DMS53 treated with DMSO at 0.1 percent for 48 hours (cell line): ENCODE measurements around the gene ADD1.

ENCODE experiments used
- DNase-seq: peaks from one replicate; lab custom pipeline; 2025; ENCODE audit not compliant: unreplicated experiment; lab: John Stamatoyannopoulos, UW

The ADD1 gene

DNA sequence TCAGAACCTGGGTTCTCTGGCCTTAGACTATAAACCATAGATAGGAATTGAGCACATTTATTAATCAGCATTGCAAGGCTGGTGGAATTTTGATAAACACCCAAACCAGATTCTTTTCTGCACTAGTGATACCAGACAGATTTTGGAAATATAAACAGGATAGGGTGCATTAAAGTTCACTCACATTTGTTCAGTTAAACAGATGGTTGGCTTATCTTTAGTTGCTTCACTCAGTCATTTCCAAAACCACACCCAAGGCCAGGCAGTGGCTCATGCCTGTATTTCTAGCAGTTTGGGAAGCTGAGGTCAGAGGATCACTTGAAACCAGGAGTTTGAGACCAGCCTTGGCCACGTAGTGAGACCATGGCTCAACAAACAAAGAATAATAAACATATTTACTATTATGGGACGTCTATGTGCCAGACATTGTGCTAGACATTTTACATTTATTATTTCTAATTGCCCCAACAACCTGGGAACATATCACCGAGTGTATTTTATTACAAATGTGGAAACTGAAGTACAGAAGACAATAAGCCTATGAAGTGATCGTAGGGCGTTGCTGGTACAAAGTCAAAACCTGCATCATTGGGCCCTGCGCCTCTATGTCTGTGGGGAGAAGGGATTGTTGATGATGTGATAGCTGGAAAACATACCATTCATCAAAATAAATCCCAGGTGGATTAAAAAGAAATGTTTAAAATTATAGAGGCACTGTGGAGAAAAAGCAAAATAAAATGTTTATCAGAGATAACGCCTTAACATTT, 15.0 kb downstream of the ADD1 start:
- no peak for DNase-seq

GRCh38 chr4:2859514-2859913, 15.9 kb downstream of the ADD1 start:
- no peak for DNase-seq

- DNase-seq: no peak
Measured at GRCh38 chr4:2860391-2861348, 17.0 kb downstream of the ADD1 start.

DNA sequence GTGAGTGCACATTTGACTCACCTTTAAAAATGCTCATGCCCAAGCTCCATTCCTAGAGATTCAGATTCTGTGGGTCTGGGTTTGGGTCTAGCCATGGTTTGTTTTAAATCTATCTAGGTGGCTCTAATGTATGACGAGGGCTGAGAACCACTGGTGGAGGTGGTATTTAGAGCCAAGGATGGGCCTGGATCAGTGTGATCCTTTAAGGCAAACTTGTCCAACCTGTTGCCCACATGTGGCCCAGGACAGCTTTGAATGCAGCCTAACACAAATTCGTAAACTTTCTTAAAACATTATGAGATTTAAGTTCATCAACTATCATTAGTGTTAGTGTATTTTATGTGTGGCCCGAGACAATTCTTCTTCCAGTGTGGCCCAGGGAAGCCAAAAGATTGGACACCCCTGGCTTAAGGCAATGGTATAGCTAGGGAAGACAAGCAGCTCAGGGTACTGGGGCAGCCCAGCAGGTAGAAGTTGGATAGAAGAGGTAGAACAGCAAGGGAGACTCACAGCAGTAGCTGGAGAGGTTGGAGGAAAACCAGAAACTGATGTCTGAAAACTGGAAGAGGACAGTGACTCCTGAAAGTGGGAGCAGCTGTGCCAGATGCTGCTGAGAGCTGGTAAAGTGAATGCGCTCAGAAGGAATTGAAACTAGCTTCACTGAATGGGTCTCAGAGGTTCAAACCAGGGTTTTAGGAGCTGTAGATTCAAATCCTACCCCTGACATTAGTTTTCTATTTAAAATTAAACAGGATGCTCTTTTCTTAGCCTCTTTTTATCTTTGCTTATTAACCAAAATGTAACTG, 18.2 kb downstream of the ADD1 start:
- DNase-seq: no peak

GRCh38 chr4:2862528-2862927, 18.9 kb downstream of the ADD1 start:
- DNase-seq: peak; percentile 87

- no peak for DNase-seq
Measured at GRCh38 chr4:2863649-2864048, 20.0 kb downstream of the ADD1 start.

DNA sequence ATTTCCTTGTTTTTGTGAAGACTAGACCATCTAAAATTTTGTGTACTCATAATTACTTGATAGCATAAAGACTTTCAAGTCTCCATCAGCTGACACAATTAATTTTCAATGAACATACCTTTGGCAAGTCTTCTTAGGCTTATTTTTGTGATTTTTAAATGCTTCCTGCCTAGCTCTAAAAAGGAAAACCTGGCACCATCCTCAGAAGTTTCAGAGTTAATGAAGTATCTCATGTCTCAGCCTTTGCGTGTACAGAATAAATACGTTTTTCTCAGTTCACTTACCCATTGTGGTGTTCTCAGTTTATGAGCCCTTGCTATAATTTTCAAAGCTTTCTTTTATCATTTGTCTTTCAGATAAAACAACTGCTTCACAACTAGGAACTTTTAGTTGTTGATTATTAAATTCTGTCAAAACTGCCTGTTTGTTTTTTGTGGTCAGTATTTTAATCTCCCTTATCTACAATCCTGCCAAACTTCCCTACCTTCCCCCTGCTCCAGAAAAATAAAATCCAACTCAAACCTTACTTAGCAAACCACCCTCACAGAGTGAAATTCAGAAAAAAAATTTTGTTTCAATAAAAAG, 21.6 kb downstream of the ADD1 start:
- no peak for DNase-seq

- no peak for DNase-seq
Measured at GRCh38 chr4:2866160-2866861, 22.7 kb downstream of the ADD1 start.

DNA sequence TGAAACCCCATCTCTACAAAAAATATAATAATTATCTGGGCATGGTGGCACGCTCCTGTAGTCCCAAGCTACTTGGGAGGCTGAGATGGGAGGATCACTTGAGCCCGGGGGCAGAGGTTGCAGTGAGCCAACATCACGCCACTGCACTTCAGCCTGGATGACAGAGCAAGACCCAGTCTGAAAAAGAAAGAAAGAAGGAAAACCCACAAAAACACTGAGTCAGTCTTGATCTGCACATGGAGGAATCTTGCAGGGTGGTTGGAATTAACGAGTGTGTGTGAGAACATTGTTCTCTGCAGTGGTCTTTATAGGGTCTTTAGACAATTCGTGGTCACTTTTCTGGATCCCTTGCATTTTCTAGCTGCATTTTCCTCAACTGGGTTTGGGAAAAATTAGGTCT, 23.2 kb downstream of the ADD1 start:
- no peak for DNase-seq

DNA sequence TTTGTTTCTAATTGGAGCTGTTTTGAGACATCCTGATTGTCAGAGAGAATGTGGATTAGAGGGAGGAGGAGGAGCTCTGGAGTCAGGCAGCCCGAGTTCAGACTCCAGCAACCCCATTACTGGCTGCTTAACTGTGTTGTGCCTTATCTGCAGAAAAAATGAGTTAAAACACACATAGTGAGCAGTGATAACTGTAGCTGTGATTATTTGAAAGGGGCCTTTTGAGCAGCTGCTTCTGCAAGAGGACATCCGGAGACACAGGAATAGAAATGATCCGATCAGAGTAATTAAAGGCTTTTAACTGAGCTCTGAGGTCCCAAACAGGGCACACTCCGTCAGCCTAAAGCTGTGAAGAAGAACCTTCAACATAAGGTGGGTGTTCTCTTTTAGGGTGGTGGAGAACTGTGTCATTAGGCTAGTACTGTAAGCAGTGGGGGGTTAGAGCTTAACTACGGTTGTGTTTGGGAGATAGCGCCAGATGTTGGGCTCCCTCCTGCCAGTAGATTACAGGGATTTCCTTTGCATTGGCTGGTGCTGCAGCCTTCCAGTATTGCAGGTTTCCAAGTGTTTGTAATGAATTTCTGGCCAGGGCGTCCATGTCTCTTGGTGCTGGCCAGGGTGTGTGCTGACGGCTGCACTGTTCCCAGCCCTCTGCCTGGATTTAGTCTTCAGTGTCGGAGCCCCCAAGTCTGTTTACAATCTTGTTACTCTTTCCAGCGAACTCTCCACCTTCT, 24.3 kb downstream of the ADD1 start:
- DNase-seq: no peak

DNA sequence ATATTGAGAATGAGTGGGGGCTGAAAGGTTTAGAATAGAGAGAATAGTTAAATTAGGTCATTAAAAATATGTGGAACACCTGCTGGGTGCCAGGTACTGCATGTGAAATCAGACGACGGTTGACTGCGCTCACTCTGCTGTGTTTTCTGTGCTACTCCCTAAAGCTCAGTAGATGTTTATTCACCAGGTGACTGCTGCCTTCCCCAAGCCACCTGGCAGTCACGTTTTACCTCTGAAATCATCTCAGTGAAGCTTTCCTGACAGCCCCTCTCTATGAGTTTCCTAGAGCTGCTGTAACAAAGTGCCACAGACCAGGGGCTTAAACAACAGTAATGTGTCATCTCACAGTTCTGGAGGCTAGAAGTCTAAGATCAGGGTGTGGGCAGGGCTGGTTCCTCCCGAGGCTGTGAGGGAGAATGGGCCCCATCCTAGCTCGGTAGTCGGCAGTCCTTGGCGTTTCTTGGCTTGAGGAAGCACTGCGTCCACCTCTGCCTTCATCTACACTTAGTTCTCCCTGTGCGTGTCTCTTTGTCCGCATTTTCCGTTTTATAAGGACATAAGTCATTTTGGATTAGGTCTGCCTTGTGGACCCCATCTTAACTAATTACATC, 25.3 kb downstream of the ADD1 start:
- DNase-seq: no peak

GRCh38 chr4:2869659-2870058, 26.0 kb downstream of the ADD1 start:
- DNase-seq: no peak

DNA sequence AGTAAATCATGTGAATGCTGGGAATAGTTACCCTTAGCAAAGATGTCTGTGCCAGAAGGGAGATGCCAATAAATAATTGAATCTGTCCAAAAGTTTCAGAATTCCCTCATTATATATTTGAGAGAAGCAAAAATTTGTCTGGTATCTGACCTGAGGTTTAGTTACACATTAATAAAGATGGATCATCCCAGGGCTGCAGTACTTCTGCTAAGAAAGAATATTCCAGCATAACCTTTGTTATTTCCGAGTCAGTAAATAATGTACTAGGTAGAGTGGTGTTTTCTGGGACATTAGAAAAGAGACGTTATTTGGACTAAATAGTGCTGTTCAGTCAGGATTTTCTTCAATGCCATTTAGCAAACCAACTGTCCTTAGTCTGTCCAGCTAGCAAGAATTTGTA, 26.4 kb downstream of the ADD1 start:
- no peak for DNase-seq

GRCh38 chr4:2871466-2871865, 27.8 kb downstream of the ADD1 start:
- no peak for DNase-seq

- DNase-seq: peak; percentile 57
Measured at GRCh38 chr4:2871911-2872310, 28.3 kb downstream of the ADD1 start.

GRCh38 chr4:2873329-2873728, 29.7 kb downstream of the ADD1 start:
- DNase-seq: no peak

DNA sequence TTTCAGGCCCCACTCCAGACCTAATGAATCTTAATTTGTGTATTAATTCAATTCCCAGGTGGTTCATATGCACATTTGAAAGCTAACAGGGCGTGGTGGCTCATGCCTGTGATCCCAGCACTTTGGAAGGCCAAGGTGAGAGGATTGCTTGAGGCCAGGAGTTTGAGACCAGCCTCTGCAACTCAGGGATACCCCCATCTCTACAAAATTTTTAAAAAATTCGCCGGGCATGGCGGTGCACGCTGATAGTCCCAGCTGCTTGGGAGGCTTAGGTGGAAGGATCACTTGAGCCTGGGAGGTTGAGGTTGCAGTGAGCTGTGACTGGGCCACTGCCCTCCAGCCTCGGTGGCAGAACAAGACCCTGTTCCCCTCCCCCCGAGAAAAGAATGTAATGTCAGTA, 31.2 kb downstream of the ADD1 start:
- DNase-seq: no peak

GRCh38 chr4:2875556-2875955, 31.9 kb downstream of the ADD1 start:
- DNase-seq: no peak

DNA sequence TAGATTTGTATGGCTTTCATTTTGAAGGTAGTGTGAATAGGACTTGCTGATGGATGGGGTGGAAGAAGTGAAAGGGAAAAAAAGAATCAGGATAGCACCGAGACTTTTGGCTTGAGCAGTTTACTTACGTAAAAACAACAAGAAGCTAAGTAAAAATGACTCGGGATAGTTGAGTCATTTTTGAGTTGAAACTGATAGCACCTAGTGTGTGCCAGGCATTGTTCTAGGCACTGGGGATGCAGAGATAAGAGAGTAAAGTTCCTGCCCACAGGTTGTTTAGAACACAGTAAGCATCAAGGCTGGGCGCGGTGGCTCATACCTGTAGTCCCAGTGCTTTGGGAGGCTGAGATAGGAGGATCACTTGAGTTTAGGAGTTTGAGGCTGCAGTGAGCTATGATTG, 34.7 kb downstream of the ADD1 start:
- DNase-seq: no peak
